Measurements from ENCODE around the gene MYO5B. TPM values are rescaled to one million over a fixed set of nuclear protein-coding genes. Genes with fewer than 3 reads are reported as not detected.
"Not testable (repeated sequence)": the region's sequence is repeated elsewhere in the genome, so short reads cannot be mapped to it uniquely, and the experiment has no call there.

The MYO5B gene
- total RNA-seq, 4 donors from 2014 or later = 2.0 to 13.9 (median 5.3) TPM

DNA sequence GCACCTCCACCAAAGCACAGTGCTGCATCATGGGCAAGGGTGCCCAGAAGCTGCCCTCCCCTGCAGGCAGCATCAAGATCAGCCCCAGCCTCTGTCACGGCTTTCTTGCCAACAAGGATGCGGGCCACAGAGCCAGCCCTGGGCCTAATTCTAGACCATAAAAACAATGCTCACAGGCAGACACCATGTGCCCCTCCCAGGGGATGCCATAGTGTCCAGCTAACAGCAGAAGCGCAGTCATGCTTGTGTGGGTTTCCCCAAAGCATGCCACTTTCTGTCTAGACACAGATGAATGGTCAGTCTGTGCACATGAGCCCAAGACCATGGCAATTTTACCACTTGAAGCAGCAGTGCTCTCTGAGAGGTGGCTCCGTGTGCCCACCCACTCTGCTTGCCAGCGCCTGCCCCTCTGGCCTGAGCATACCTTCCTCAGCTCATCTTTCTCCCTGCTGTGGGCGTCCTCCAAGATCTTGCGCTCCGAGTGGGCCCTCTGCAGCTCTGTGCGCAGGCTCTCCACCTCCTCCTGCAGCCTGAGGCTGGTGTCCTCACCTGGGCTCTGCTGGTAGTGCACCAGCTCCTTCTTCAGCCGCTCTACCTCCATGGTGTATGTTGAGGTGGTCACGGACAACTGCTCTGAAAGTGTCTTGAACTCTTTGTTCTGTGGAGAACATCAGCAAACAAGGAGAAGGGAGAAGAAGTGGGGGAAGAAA lies 300.3 kb downstream of the MYO5B start:
- no peaks in the 10 kb centered on the region for H3K36me3 ChIP-seq
- no peak overlapping the region for H3K27ac ChIP-seq (replicated peaks in 1 of 4)
- peaks cover 0 to 14% (median 0%) of the 10 kb centered on the region in 4 donors for H3K27me3 ChIP-seq
- 95% methylated on average over 11 of the region's 11 CpGs for WGBS
- intact Hi-C loops (cut with DNase I) = no loop called here
- DNase-seq (ENCODE audit: extremely low spot score) = no peak
- H3K4me3 ChIP-seq = no peak overlapping the region
- no peaks in the 10 kb centered on the region for H3K9me3 ChIP-seq
- TF ChIP-seq EP300 (IDR thresholded peaks at IDR 0.05) (no peak), POLR2AphosphoS5 (IDR thresholded peaks at IDR 0.05) (no peak), CTCF (IDR thresholded peaks at IDR 0.05) (no peak), POLR2A (IDR thresholded peaks at IDR 0.05; ENCODE audit: low read depth) (no peak)
- H3K4me1 ChIP-seq = no peaks in the 10 kb centered on the region

GRCh38 chr18:49893036-49893435 lies 301.9 kb downstream of the MYO5B start:
- no peak overlapping the region for H3K27ac ChIP-seq (replicated peaks in 1 of 4)
- TF ChIP-seq POLR2AphosphoS5 (IDR thresholded peaks at IDR 0.05) = no peak
- no peak for TF ChIP-seq POLR2A (IDR thresholded peaks at IDR 0.05; ENCODE audit: low read depth)
- TF ChIP-seq CTCF (IDR thresholded peaks at IDR 0.05) = no peak
- no peak for TF ChIP-seq EP300 (IDR thresholded peaks at IDR 0.05)
- DNase-seq (ENCODE audit: extremely low spot score) = no peak
- WGBS = 90% methylated on average over 2 of the region's 2 CpGs
- no peak overlapping the region for H3K4me3 ChIP-seq
- intact Hi-C loops (cut with DNase I) = no loop called here
- peaks cover 0 to 14% (median 0%) of the 10 kb centered on the region in 4 donors for H3K27me3 ChIP-seq
- no peaks in the 10 kb centered on the region for H3K9me3 ChIP-seq
- H3K4me1 ChIP-seq = no peaks in the 10 kb centered on the region
- no peaks in the 10 kb centered on the region for H3K36me3 ChIP-seq

DNA sequence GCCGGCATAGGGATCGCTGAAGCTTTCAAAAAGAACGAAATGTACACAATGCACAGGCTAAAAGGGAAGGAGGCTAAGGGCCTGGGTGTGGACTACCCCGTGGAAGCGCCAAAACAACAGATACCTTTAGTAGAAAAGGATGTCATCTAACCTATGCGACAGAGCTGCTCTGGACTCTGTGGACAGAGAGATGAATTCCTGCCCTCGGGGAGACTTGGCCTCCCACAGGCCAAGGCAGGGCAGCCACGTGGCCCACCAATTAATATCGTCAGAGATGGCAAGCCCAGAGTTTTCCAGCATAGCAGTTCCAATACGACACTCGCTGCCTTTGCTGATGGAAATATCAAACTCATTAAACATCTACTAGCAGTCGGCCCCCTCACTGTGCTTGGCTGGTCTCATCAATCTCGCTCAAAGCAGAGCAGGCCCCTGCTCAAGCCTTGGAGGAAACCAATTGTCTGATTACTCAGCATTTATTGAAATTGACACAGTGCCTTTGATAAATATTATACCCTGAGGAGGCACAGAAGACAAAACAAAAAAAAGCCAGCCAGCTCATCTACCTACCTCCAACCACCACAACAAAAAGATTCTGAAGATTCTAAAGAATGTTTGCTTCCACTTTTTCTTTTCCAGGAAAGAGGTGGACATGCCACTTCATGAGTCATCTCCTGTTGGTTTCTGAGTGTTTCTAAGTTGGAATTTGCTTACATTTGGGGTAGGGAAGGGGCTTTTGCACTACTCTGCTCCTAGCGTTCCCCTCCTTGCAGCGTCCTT lies 302.6 kb downstream of the MYO5B start:
- 57% methylated on average over 15 of the region's 15 CpGs for WGBS

GRCh38 chr18:49890041-49890440 lies 304.9 kb downstream of the MYO5B start:
- no peak for DNase-seq (ENCODE audit: extremely low spot score)

More for the DNA sequence above, 302.6 kb downstream of the MYO5B start:
- intact Hi-C loops (cut with DNase I) = no loop called here
- H3K4me3 ChIP-seq = no peak overlapping the region
- no peak for DNase-seq (ENCODE audit: extremely low spot score)
- H3K4me1 ChIP-seq = no peaks in the 10 kb centered on the region
- no peaks in the 10 kb centered on the region for H3K36me3 ChIP-seq
- no peak for TF ChIP-seq POLR2A (IDR thresholded peaks at IDR 0.05; ENCODE audit: low read depth)
- TF ChIP-seq POLR2AphosphoS5 (IDR thresholded peaks at IDR 0.05) = no peak
- TF ChIP-seq CTCF (IDR thresholded peaks at IDR 0.05) = no peak
- no peak for TF ChIP-seq EP300 (IDR thresholded peaks at IDR 0.05)
- peaks cover 0 to 14% (median 0%) of the 10 kb centered on the region in 4 donors for H3K27me3 ChIP-seq
- no peaks in the 10 kb centered on the region for H3K9me3 ChIP-seq
- no peak overlapping the region for H3K27ac ChIP-seq (replicated peaks in 1 of 4)

GRCh38 chr18:49889552-49889951 lies 305.4 kb downstream of the MYO5B start:
- DNase-seq (ENCODE audit: extremely low spot score); H3K36me3 ChIP-seq; H3K27ac ChIP-seq (replicated peaks in 1 of 4); H3K9me3 ChIP-seq; intact Hi-C loops (cut with DNase I); H3K4me1 ChIP-seq; H3K4me3 ChIP-seq: not testable (repeated sequence)
- peaks cover 0 to 14% (median 0%) of the 10 kb centered on the region in 4 donors for H3K27me3 ChIP-seq
- 33% methylated on average over 2 of the region's 2 CpGs for WGBS

More at GRCh38 chr18:49890041-49890440, 304.9 kb downstream of the MYO5B start:
- H3K27me3 ChIP-seq = peaks cover 0 to 14% (median 0%) of the 10 kb centered on the region in 4 donors
- no peaks in the 10 kb centered on the region for H3K4me1 ChIP-seq
- no peaks in the 10 kb centered on the region for H3K36me3 ChIP-seq
- H3K9me3 ChIP-seq = no peaks in the 10 kb centered on the region
- no peak overlapping the region for H3K27ac ChIP-seq (replicated peaks in 1 of 4)
- H3K4me3 ChIP-seq = no peak overlapping the region
- intact Hi-C loops (cut with DNase I) = no loop called here
- TF ChIP-seq POLR2A (IDR thresholded peaks at IDR 0.05; ENCODE audit: low read depth) (no peak), POLR2AphosphoS5 (IDR thresholded peaks at IDR 0.05) (no peak), EP300 (IDR thresholded peaks at IDR 0.05) (no peak), CTCF (IDR thresholded peaks at IDR 0.05) (no peak)

All from esophagus muscularis mucosa (tissue), 4 donors.